GM12878 (cell line): ENCODE measurements around the gene ZNF444. TPM values are rescaled to one million over a fixed set of nuclear protein-coding genes. Genes with fewer than 3 reads are reported as not detected.

Experiments used
- ATAC-seq: fragments of 200-7000 bp; cut with Tn5 transposase; 3 replicates; pipeline ENCODE4 v1.9.1; 2020; ENCODE audit warnings: mild to moderate bottlenecking, moderate library complexity
- BruUV-seq: library from RNA; stranded (reverse); fragments of 400-500 nt; replicated peaks from 2 replicates; lab custom pipeline; 2021; lab: Mats Ljungman, UMichigan
- CTCF ChIA-PET: fragments of 300-600 bp; sonication (Branson Sonifier 250); formaldehyde crosslinking; extraction: SDS; loops from one replicate; lab custom pipeline; 2021; ENCODE audit warnings: inconsistent platforms; lab: Yijun Ruan, JAX
- POLR2A ChIA-PET: fragments of 350-600 bp; formaldehyde crosslinking; extraction: SDS; loops from one replicate; lab custom pipeline; 2021; ENCODE audit warnings: inconsistent platforms; lab: Charles Lee
- RAD21 ChIA-PET: fragments of 300-600 bp; sonication (Branson Sonifier 250); formaldehyde crosslinking; loops from one replicate; lab custom pipeline; 2023; ENCODE audit warnings: antibody characterized with exemption; ENCODE audit not compliant: unreplicated experiment; lab: Charles Lee
- SMC1A ChIA-PET: fragments of 300-600 bp; sonication (Branson Sonifier 250); formaldehyde crosslinking; loops from one replicate; lab custom pipeline; 2023; ENCODE audit not compliant: unreplicated experiment, uncharacterized antibody; lab: Charles Lee
- DNase-seq: peaks from one replicate; pipeline ENCODE4 v3.0.0-alpha.2; 2011; ENCODE audit warnings: low read depth, low spot score
- FAIRE-seq: peaks from 3 replicates; lab custom pipeline; 2011; peaks lifted over from hg19 to GRCh38; lab: Jason Lieb, UNC
- H2AFZ ChIP-seq: 2 replicates; pipeline ENCODE4 v1.6.0; 2011; ENCODE audit warnings: low read depth, low read length, control low read depth; ENCODE audit not compliant: control insufficient read depth
- H3K27ac ChIP-seq: 2 replicates; pipeline ENCODE4 v1.5.1; 2011; ENCODE audit warnings: control low read depth; ENCODE audit not compliant: control insufficient read depth, insufficient read depth
- H3K27me3 ChIP-seq, 2 experiments: replicated peaks in 1 of 2; 2 replicates each; pipeline versions ENCODE4 v1.6.0 to v1.6.1; 2011; ENCODE audit warnings: low read length in 1 of 2; ENCODE audit not compliant: control insufficient read depth in 2 of 2, insufficient read depth in 2 of 2
- H3K36me3 ChIP-seq, 2 experiments: 2 replicates each; pipeline ENCODE4 v1.5.1; 2011; ENCODE audit warnings: low read length in 1 of 2; ENCODE audit not compliant: control insufficient read depth in 2 of 2, insufficient read depth in 2 of 2
- H3K4me1 ChIP-seq: 2 replicates; pipeline ENCODE4 v1.6.1; 2011; ENCODE audit warnings: mild to moderate bottlenecking, low read length, moderate library complexity, mixed read lengths; ENCODE audit not compliant: control insufficient read depth, insufficient read depth
- H3K4me2 ChIP-seq: 2 replicates; pipeline ENCODE4 v1.6.0; 2011; ENCODE audit warnings: control low read depth; ENCODE audit not compliant: control insufficient read depth, insufficient read depth
- H3K4me3 ChIP-seq: fragments of 200-600 bp; sonication (generic); 2 replicates; pipeline ENCODE4 v1.5.1; 2016
- H3K79me2 ChIP-seq: 2 replicates; pipeline ENCODE4 v1.6.0; 2011; ENCODE audit warnings: low read length; ENCODE audit not compliant: control insufficient read depth, insufficient read depth
- H3K9ac ChIP-seq: 2 replicates; pipeline ENCODE4 v1.8.0; 2011; ENCODE audit warnings: low read length, control low read depth, mixed read lengths; ENCODE audit not compliant: control insufficient read depth, insufficient read depth
- H3K9me3 ChIP-seq: replicated peaks from 3 replicates; pipeline ENCODE4 v1.5.1; 2011; ENCODE audit warnings: mild to moderate bottlenecking, low read length; ENCODE audit not compliant: control insufficient read depth, insufficient read depth
- H4K20me1 ChIP-seq: 2 replicates; pipeline ENCODE4 v1.6.0; 2011; ENCODE audit not compliant: control insufficient read depth, insufficient read depth
- BCL11A ChIP-seq: IDR thresholded peaks from 2 replicates; pipeline ENCODE4 v1.6.1; 2011; ENCODE audit warnings: low read depth, low read length
- E4F1 ChIP-seq: fragments of 450-650 bp; IDR thresholded peaks from 2 replicates; pipeline ENCODE4 v1.6.1; 2018; ENCODE audit warnings: borderline replicate concordance, mild to moderate bottlenecking; ENCODE audit not compliant: partially characterized antibody
- KLF5 ChIP-seq: fragments of 450-650 bp; IDR thresholded peaks from 2 replicates; pipeline ENCODE4 v1.6.1; 2014; ENCODE audit warnings: mild to moderate bottlenecking; ENCODE audit not compliant: partially characterized antibody
- PBX3 ChIP-seq: IDR thresholded peaks from 2 replicates; pipeline ENCODE4 v1.6.1; 2011; ENCODE audit warnings: mild to moderate bottlenecking, low read depth, low read length, moderate library complexity; ENCODE audit not compliant: insufficient replicate concordance
- SIX5 ChIP-seq: IDR thresholded peaks from 2 replicates; pipeline ENCODE4 v1.6.1; 2011; ENCODE audit warnings: mild to moderate bottlenecking, low read depth, low read length, moderate library complexity; ENCODE audit not compliant: severe bottlenecking
- TAF1 ChIP-seq: IDR thresholded peaks from 2 replicates; pipeline ENCODE4 v1.6.1; 2011; ENCODE audit warnings: mild to moderate bottlenecking, low read depth, low read length, borderline replicate concordance
- USF2 ChIP-seq: IDR thresholded peaks from 2 replicates; pipeline ENCODE4 v1.6.1; 2011; ENCODE audit warnings: low read depth, low read length, improper control_type of control experiment, borderline replicate concordance
- ZNF592 ChIP-seq: fragments of 450-650 bp; IDR thresholded peaks from 2 replicates; pipeline ENCODE4 v1.6.1; 2017; ENCODE audit warnings: mild to moderate bottlenecking, moderate library complexity
- WGBS: methylation state at CpG from one replicate; pipeline ENCODE4 v1.1.6; 2016; ENCODE audit warnings: low lambda C conversion rate; ENCODE audit not compliant: insufficient replicate concordance, insufficient coverage; ENCODE audit errors: missing lambda C conversion rate; 5-methylcytosine and 5-hydroxymethylcytosine counted together
- in situ Hi-C: fragments of 300-500 bp; cut with MboI; formaldehyde crosslinking; loops from 9 replicates; pipeline ENCODE4 v1.14.3; 2018; ENCODE audit warnings: mixed read lengths
- intact Hi-C: fragments of 100-400 bp; cut with micrococcal nuclease; formaldehyde crosslinking; loops from one replicate; pipeline ENCODE4 v1.14.2; 2022; ENCODE audit not compliant: unreplicated experiment
- polyA plus RNA-seq, 11 experiments: library from polyadenylated mRNA; depleted of rRNA in 4 of 11; unstranded in 6 of 11; stranded (reverse) in 5 of 11; fragments of >200 nt; fragmentation: Nextera tagmentation in 4 of 11; fragmentation: Illumina TruSeq in 1 of 11; extraction: Ambion mirVana in 4 of 11; extraction: Trizol in 1 of 11; gene quantifications; 1 replicate in 1 of 11; 2 replicates in 10 of 11; pipeline versions ENCODE4 v1.2.1 to v1.2.3, GENCODE V29; 2011 to 2016; ENCODE audit warnings: inconsistent platforms in 2 of 11, missing spikeins in 2 of 11, low read depth in 1 of 11
- total RNA-seq, 4 experiments: library from RNA; depleted of rRNA in 3 of 4; stranded (reverse); fragments of >200 nt in 3 of 4; fragmentation: Illumina TruSeq in 1 of 4; extraction: Trizol in 1 of 4; gene quantifications; 2 replicates each; pipeline versions ENCODE4 v1.2.1 to v1.2.3, GENCODE V29; 2013 to 2021
- TF ChIP-seq, protein P1 (sequence below): fragments of 450-650 bp; IDR thresholded peaks from 2 replicates; pipeline ENCODE4 v1.6.1; 2017; ENCODE audit warnings: mild to moderate bottlenecking, low read depth, inconsistent platforms; ENCODE audit not compliant: poor library complexity, severe bottlenecking

Gene ZNF444
- total and polyA plus RNA-seq, 10 of the 15 experiments (the other 5 are each of a cell fraction or from before 2014, with no cell fraction given), result 0.45 to 28.2 (median 11.6) TPM

- no peaks in the 10 kb centered on the region for H3K4me1 ChIP-seq
- H3K4me2 ChIP-seq, result no peak overlapping the region
- H2AFZ ChIP-seq, result no peak overlapping the region
- BruUV-seq, result no TSS peak
- in situ Hi-C loops, result no loop called here
- H3K79me2 ChIP-seq, result peaks cover 5% of the 10 kb centered on the region
- ATAC-seq, result no peak
- CTCF ChIA-PET, result no interaction called here
- H3K27me3 ChIP-seq, result no peaks in the 10 kb centered on the region
- no peak overlapping the region for H3K9ac ChIP-seq
- TF ChIP-seq USF2 (no peak), PBX3 (no peak), BCL11A (no peak), SIX5 (no peak), ZNF592 (no peak), TAF1 (no peak), KLF5 (no peak), E4F1 (no peak)
- TF ChIP-seq, protein P1, sequence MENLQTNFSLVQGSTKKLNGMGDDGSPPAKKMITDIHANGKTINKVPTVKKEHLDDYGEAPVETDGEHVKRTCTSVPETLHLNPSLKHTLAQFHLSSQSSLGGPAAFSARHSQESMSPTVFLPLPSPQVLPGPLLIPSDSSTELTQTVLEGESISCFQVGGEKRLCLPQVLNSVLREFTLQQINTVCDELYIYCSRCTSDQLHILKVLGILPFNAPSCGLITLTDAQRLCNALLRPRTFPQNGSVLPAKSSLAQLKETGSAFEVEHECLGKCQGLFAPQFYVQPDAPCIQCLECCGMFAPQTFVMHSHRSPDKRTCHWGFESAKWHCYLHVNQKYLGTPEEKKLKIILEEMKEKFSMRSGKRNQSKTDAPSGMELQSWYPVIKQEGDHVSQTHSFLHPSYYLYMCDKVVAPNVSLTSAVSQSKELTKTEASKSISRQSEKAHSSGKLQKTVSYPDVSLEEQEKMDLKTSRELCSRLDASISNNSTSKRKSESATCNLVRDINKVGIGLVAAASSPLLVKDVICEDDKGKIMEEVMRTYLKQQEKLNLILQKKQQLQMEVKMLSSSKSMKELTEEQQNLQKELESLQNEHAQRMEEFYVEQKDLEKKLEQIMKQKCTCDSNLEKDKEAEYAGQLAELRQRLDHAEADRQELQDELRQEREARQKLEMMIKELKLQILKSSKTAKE, result no peak
- TF ChIP-seq, all 136 proteins: peak for 0
- WGBS, result 96% methylated on average over 23 of the region's 31 CpGs
- intact Hi-C loops, result no loop called here
- Histone ChIP-seq H3K4me3 (no peak overlapping the region), H3K9me3 (no peaks in the 10 kb centered on the region; the same call in 2 of the 3 replicates), H3K36me3 (peaks cover 3 to 28% of the 10 kb centered on the region in 2 experiments; a peak in 3 of 4 replicates), H3K27ac (no peak overlapping the region), H4K20me1 (no peaks in the 10 kb centered on the region)
- POLR2A ChIA-PET, result no interaction called here
- SMC1A ChIA-PET, result no interaction called here
- DNase-seq (no peak), FAIRE-seq (no peak)
- RAD21 ChIA-PET, result no interaction called here
These were observed 41.2 kb upstream of the ZNF444 start for GRCh38 chr19:56099638-56100539.
